HCT116 (cell line): ENCODE results near the gene LRFN4. TPM values are rescaled to one million over a fixed set of nuclear protein-coding genes. Genes with fewer than 3 reads are reported as not detected.

Experiments
- ATAC-seq: fragments of 200-7000 bp; cut with Tn5 transposase; 2 replicates; pipeline ENCODE4 v1.9.1; 2020; ENCODE audit warnings: mild to moderate bottlenecking, moderate library complexity
- BruUV-seq: library from RNA; stranded (reverse); fragments of 400-500 nt; replicated peaks from 2 replicates; lab custom pipeline; 2021; lab: Mats Ljungman, UMichigan
- CTCF ChIA-PET: fragments of 300-600 bp; sonication (Branson Sonifier 250); formaldehyde crosslinking; loops from one replicate; lab custom pipeline; 2021; ENCODE audit warnings: antibody characterized with exemption; lab: Charles Lee
- POLR2A ChIA-PET: fragments of 300-600, 350-600 bp; sonication (Branson Sonifier 250); formaldehyde crosslinking; loops from one replicate; lab custom pipeline; 2021; ENCODE audit warnings: antibody characterized with exemption; lab: Charles Lee
- RAD21 ChIA-PET, 2 experiments: fragments of 300-600 bp; sonication (Branson Sonifier 250); formaldehyde crosslinking; loops; one replicate each; lab custom pipeline; 2023; ENCODE audit warnings: low total read pairs in 2 of 2; ENCODE audit not compliant: uncharacterized antibody in 2 of 2, unreplicated experiment in 2 of 2, low non-redundant PET in 1 of 2; lab: Charles Lee
- DNase-seq: peaks from one replicate; pipeline ENCODE4 v3.0.0-alpha.2; 2010; ENCODE audit warnings: low read depth, low spot score
- H2AFZ ChIP-seq: fragments of 200-600 bp; shearing (Covaris generic), sonication (generic); 2 replicates; pipeline ENCODE4 v1.6.1; 2017; ENCODE audit warnings: low read depth, mixed run types, mixed read lengths, antibody characterized with exemption, low read length; ENCODE audit not compliant: poor library complexity, severe bottlenecking
- H3K27ac ChIP-seq: 2 replicates; pipeline ENCODE4 v1.5.1; 2012; ENCODE audit warnings: low read depth, low read length
- H3K27me3 ChIP-seq: fragments of 200-600 bp; sonication (generic); 2 replicates; pipeline ENCODE4 v1.6.1; 2016; ENCODE audit warnings: mixed run types, low read length, mixed read lengths; ENCODE audit not compliant: insufficient read depth
- H3K36me3 ChIP-seq, 2 experiments: fragments of 200-500 bp in 1 of 2; fragments of 200-600 bp in 1 of 2; sonication (Bioruptor generic) in 1 of 2; sonication (generic) in 1 of 2; 2 replicates each; pipeline versions ENCODE4 v1.5.1 to v1.6.1; 2014 to 2016; ENCODE audit warnings: low read length in 2 of 2, inconsistent platforms in 1 of 2, mixed read lengths in 1 of 2, mixed run types in 1 of 2; ENCODE audit not compliant: insufficient read depth in 2 of 2, control insufficient read depth in 1 of 2
- H3K4me1 ChIP-seq, 2 experiments: fragments of 200-600 bp in 1 of 2; sonication (generic) in 1 of 2; 2 replicates each; pipeline versions ENCODE4 v1.5.1 to v1.6.1; 2012 to 2017; ENCODE audit warnings: low read length in 2 of 2, inconsistent platforms in 1 of 2, mild to moderate bottlenecking in 1 of 2, mixed read lengths in 1 of 2, mixed run types in 1 of 2, moderate library complexity in 1 of 2; ENCODE audit not compliant: insufficient read depth in 2 of 2, control insufficient read depth in 1 of 2
- H3K4me2 ChIP-seq: fragments of 200-600 bp; sonication (generic); 2 replicates; pipeline ENCODE4 v1.6.1; 2017; ENCODE audit warnings: mixed run types, low read length, mixed read lengths
- H3K4me3 ChIP-seq, 2 experiments: fragments of 200-600 bp in 1 of 2; sonication (generic) in 1 of 2; replicated peaks in 1 of 2; 2 replicates each; pipeline ENCODE4 v1.5.1; 2011 to 2016; ENCODE audit warnings: low read length in 2 of 2, control low read depth in 1 of 2, low read depth in 1 of 2, mild to moderate bottlenecking in 1 of 2, mixed read lengths in 1 of 2, mixed run types in 1 of 2
- H3K79me2 ChIP-seq: fragments of 200-600 bp; sonication (generic); 2 replicates; pipeline ENCODE4 v1.6.1; 2017; ENCODE audit warnings: mild to moderate bottlenecking, mixed run types, low read length, moderate library complexity, mixed read lengths; ENCODE audit not compliant: insufficient read depth
- H3K9ac ChIP-seq: fragments of 200-600 bp; sonication (generic); 2 replicates; pipeline ENCODE4 v1.6.1; 2016; ENCODE audit warnings: low read length, mixed read lengths
- H3K9me2 ChIP-seq: fragments of 200-600 bp; sonication (generic), shearing (Covaris generic); 2 replicates; pipeline ENCODE4 v1.6.1; 2017; ENCODE audit warnings: mixed run types, mild to moderate bottlenecking, moderate library complexity; ENCODE audit not compliant: insufficient read depth
- H3K9me3 ChIP-seq, 2 experiments: fragments of 200-500 bp in 1 of 2; fragments of 200-600 bp in 1 of 2; sonication (Bioruptor generic) in 1 of 2; sonication (generic) in 1 of 2; 2 replicates each; pipeline ENCODE4 v1.6.1; 2014 to 2017; ENCODE audit warnings: low read length in 2 of 2, mixed read lengths in 2 of 2, inconsistent platforms in 1 of 2, low read depth in 1 of 2, mild to moderate bottlenecking in 1 of 2, mixed run types in 1 of 2, moderate library complexity in 1 of 2; ENCODE audit not compliant: control insufficient read depth in 1 of 2, insufficient read depth in 1 of 2
- H4K20me1 ChIP-seq: fragments of 200-600 bp; sonication (generic), shearing (Covaris generic); 2 replicates; pipeline ENCODE4 v1.6.1; 2017; ENCODE audit warnings: mixed run types, mild to moderate bottlenecking, moderate library complexity; ENCODE audit not compliant: insufficient read depth
- CBX3 ChIP-seq: IDR thresholded peaks from 2 replicates; pipeline ENCODE4 v1.6.1; 2012; ENCODE audit warnings: low read depth
- CEBPB ChIP-seq: IDR thresholded peaks from 2 replicates; pipeline ENCODE4 v1.6.1; 2012; ENCODE audit warnings: low read depth
- CTCF ChIP-seq, 3 experiments: fragments of 200-600 bp in 1 of 3; sonication (generic) in 1 of 3; IDR thresholded peaks in 2 of 3; conservative IDR thresholded peaks in 1 of 3; 2 replicates each; pipeline ENCODE4 v1.5.1; 2012 to 2017; ENCODE audit warnings: low read depth in 2 of 3, low read length in 2 of 3, antibody characterized with exemption in 1 of 3, borderline replicate concordance in 1 of 3, control low read depth in 1 of 3, mild to moderate bottlenecking in 1 of 3, mixed read lengths in 1 of 3, mixed run types in 1 of 3, moderate library complexity in 1 of 3; ENCODE audit not compliant: insufficient read depth in 1 of 3
- EZH2 ChIP-seq: fragments of 200-600 bp; sonication (generic); IDR thresholded peaks from 2 replicates; pipeline ENCODE4 v1.6.1; 2017; ENCODE audit warnings: antibody characterized with exemption, mixed run types
- EZH2phosphoT487 ChIP-seq: fragments of 200-600 bp; IDR thresholded peaks from 2 replicates; pipeline ENCODE4 v1.6.1; 2018; ENCODE audit warnings: antibody characterized with exemption, borderline replicate concordance
- JUND ChIP-seq: IDR thresholded peaks from 2 replicates; pipeline ENCODE4 v1.6.1; 2012
- POLR2AphosphoS5 ChIP-seq: IDR thresholded peaks from 2 replicates; pipeline ENCODE4 v1.6.1; 2011; ENCODE audit warnings: mild to moderate bottlenecking, low read depth, low read length, moderate library complexity
- RAD21 ChIP-seq: IDR thresholded peaks from 2 replicates; pipeline ENCODE4 v1.6.1; 2012; ENCODE audit warnings: low read depth, mild to moderate bottlenecking
- SIN3A ChIP-seq: IDR thresholded peaks from 2 replicates; pipeline ENCODE4 v1.6.1; 2012; ENCODE audit warnings: low read depth
- SP1 ChIP-seq: IDR thresholded peaks from 2 replicates; pipeline ENCODE4 v1.6.1; 2012; ENCODE audit warnings: low read depth
- TCF7L2 ChIP-seq: IDR thresholded peaks from 2 replicates; pipeline ENCODE4 v1.7.0; 2011; ENCODE audit warnings: borderline replicate concordance, inconsistent platforms; ENCODE audit not compliant: insufficient read depth, insufficient read length; ENCODE audit errors: extremely low read depth
- YY1 ChIP-seq: IDR thresholded peaks from 2 replicates; pipeline ENCODE4 v1.6.1; 2011; ENCODE audit warnings: low read length, low read depth, moderate library complexity, mild to moderate bottlenecking; ENCODE audit not compliant: insufficient replicate concordance; ENCODE audit errors: extremely low read depth
- ZBTB33 ChIP-seq: IDR thresholded peaks from 2 replicates; pipeline ENCODE4 v1.6.1; 2011; ENCODE audit warnings: mild to moderate bottlenecking, low read length, moderate library complexity; ENCODE audit not compliant: insufficient replicate concordance; ENCODE audit errors: extremely low read depth
- ZFX ChIP-seq: fragments of 450-650 bp; IDR thresholded peaks from 2 replicates; pipeline ENCODE4 v1.6.1; 2017
- intact Hi-C: fragments of 100-400 bp; cut with micrococcal nuclease; formaldehyde crosslinking; loops from 2 replicates; pipeline ENCODE4 v1.10.0; 2022
- total RNA-seq: library from RNA; stranded (reverse); gene quantifications from one replicate; pipeline ENCODE4 v1.2.1, GENCODE V29; 2021; ENCODE audit not compliant: unreplicated experiment
- TF ChIP-seq, protein P1 (sequence below): IDR thresholded peaks from 2 replicates; pipeline ENCODE4 v1.6.1; 2012
- TF ChIP-seq, protein P2 (sequence below): IDR thresholded peaks from 2 replicates; pipeline ENCODE4 v1.6.1; 2012

LRFN4 gene
- total RNA-seq, 1 experiment from 2014 or later: 55.4 TPM

GRCh38 chr11:66877588-66878385 is 20.9 kb downstream of the LRFN4 start:
- Histone ChIP-seq H4K20me1 (no peaks in the 10 kb centered on the region), H3K36me3 (no peaks in the 10 kb centered on the region), H3K9me2 (no peaks in the 10 kb centered on the region), H2AFZ (no peak overlapping the region), H3K4me1 (peaks cover 28 to 31% of the 10 kb centered on the region in 2 experiments), H3K27me3 (no peaks in the 10 kb centered on the region), H3K4me3 (no peak overlapping the region), H3K27ac (no peak overlapping the region), H3K9ac (no peak overlapping the region), H3K79me2 (no peaks in the 10 kb centered on the region), H3K9me3 (no peaks in the 10 kb centered on the region), H3K4me2 (no peak overlapping the region)
- CTCF ChIA-PET: interaction anchor here (0.5 to 3.4 kb wide), 2 partner anchors 11 to 66 kb away, joined by 3 to 8 read pairs; no protein-coding TSS in a partner anchor
- no peak for TF ChIP-seq POLR2AphosphoS5
- TF ChIP-seq ZFX: no peak
- no peak for TF ChIP-seq CTCF (IDR thresholded peaks at IDR 0.05 in 2 of 3, conservative IDR thresholded peaks at IDR 0.05 in 1 of 3; ENCODE audit: borderline replicate concordance in 1 of 3, insufficient read depth in 1 of 3, low read depth in 2 of 3, low read length in 2 of 3)
- no peak for TF ChIP-seq ZBTB33
- TF ChIP-seq TCF7L2: no peak
- TF ChIP-seq EZH2: no peak
- no peak for TF ChIP-seq RAD21
- TF ChIP-seq, protein P1, sequence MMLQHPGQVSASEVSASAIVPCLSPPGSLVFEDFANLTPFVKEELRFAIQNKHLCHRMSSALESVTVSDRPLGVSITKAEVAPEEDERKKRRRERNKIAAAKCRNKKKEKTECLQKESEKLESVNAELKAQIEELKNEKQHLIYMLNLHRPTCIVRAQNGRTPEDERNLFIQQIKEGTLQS: no peak
- no peak for TF ChIP-seq CBX3
- TF ChIP-seq YY1: no peak
- no peak for TF ChIP-seq CEBPB
- no peak for TF ChIP-seq SP1
- TF ChIP-seq EZH2phosphoT487: no peak
- no peak for TF ChIP-seq JUND
- TF ChIP-seq, protein P2, sequence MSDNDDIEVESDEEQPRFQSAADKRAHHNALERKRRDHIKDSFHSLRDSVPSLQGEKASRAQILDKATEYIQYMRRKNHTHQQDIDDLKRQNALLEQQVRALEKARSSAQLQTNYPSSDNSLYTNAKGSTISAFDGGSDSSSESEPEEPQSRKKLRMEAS: no peak
- TF ChIP-seq SIN3A: no peak
- intact Hi-C loops: no loop called here
- ATAC-seq (no peak), DNase-seq (no peak)
- RAD21 ChIA-PET: no interaction called here
- POLR2A ChIA-PET: no interaction called here
- no TSS peak for BruUV-seq
